K562 (cell line): Measurements from ENCODE around the gene SLMAP. TPM values are rescaled to one million over a fixed set of nuclear protein-coding genes. Genes with fewer than 3 reads are reported as not detected.

ENCODE experiments used
- CHD2 ChIP-seq: IDR thresholded peaks from 2 replicates; pipeline ENCODE4 v1.6.1; 2011; ENCODE audit warnings: low read depth, low read length
- HDAC3 ChIP-seq: fragments of 450-650 bp; IDR thresholded peaks from 2 replicates; pipeline ENCODE4 v1.6.1; 2018; ENCODE audit warnings: borderline replicate concordance, mild to moderate bottlenecking, moderate library complexity; ENCODE audit not compliant: partially characterized antibody
- HNRNPH1 ChIP-seq: fragments of 200-400 bp; formaldehyde crosslinking; optimal IDR thresholded peaks from 2 replicates; pipeline ENCODE3; 2017; ENCODE audit warnings: low read depth, mild to moderate bottlenecking, low read length, moderate library complexity
- HNRNPUL1 ChIP-seq: fragments of 200-400 bp; formaldehyde crosslinking; IDR thresholded peaks from 2 replicates; pipeline ENCODE4 v1.6.1; 2017; ENCODE audit warnings: low read length
- JUND ChIP-seq, 2 experiments: IDR thresholded peaks; 2 replicates in 1 of 2; 3 replicates in 1 of 2; pipeline ENCODE4 v1.6.1; 2011; ENCODE audit warnings: borderline replicate concordance in 2 of 2, low read depth in 2 of 2, low read length in 2 of 2, improper control_type of control experiment in 1 of 2, missing biosample characterization in 1 of 2, missing genetic modification characterization in 1 of 2, missing genetic modification reagents in 1 of 2
- KAT2B ChIP-seq: IDR thresholded peaks from one replicate; pipeline ENCODE4 v1.6.1; 2012; ENCODE audit warnings: low read depth, mild to moderate bottlenecking, control low read depth, inconsistent platforms, low read length, moderate library complexity
- MAFG ChIP-seq: fragments of 450-650 bp; conservative IDR thresholded peaks from 2 replicates; pipeline ENCODE4 v1.6.1; 2016; ENCODE audit warnings: missing genetic modification characterization, missing compliant biosample characterization
- MAFK ChIP-seq: IDR thresholded peaks from 2 replicates; pipeline ENCODE4 v1.6.1; 2011; ENCODE audit warnings: low read length, improper control_type of control experiment
- NFE2 ChIP-seq: IDR thresholded peaks from 2 replicates; pipeline ENCODE4 v1.6.1; 2014; ENCODE audit warnings: antibody characterized with exemption, low read depth
- NR1H2 ChIP-seq: sonication (generic); formaldehyde crosslinking; IDR thresholded peaks from 2 replicates; pipeline ENCODE4 v1.4.0; 2020; ENCODE audit warnings: mild to moderate bottlenecking, missing genetic modification reagents
- NR3C1 ChIP-seq: sonication (generic); formaldehyde crosslinking; IDR thresholded peaks from 2 replicates; pipeline ENCODE4 v1.8.1; 2022; ENCODE audit warnings: missing genetic modification reagents
- PCBP2 ChIP-seq: fragments of 200-400 bp; formaldehyde crosslinking; IDR thresholded peaks from 2 replicates; pipeline ENCODE4 v1.6.1; 2018; ENCODE audit warnings: low read length, low read depth, mild to moderate bottlenecking, moderate library complexity; ENCODE audit not compliant: poor library complexity, severe bottlenecking
- POLR3A ChIP-seq: IDR thresholded peaks from 2 replicates; pipeline ENCODE4 v1.6.1; 2011; ENCODE audit warnings: borderline replicate concordance, mild to moderate bottlenecking, moderate library complexity; ENCODE audit not compliant: insufficient read length, insufficient read depth; ENCODE audit errors: extremely low read depth
- SMARCA4 ChIP-seq: fragments of 450-650 bp; IDR thresholded peaks from 2 replicates; pipeline ENCODE4 v1.6.1; 2016
- SMARCE1 ChIP-seq: fragments of 450-650 bp; IDR thresholded peaks from 2 replicates; pipeline ENCODE4 v1.7.1; 2016; ENCODE audit warnings: mild to moderate bottlenecking
- SPI1 ChIP-seq: IDR thresholded peaks from 2 replicates; pipeline ENCODE4 v1.6.1; 2011; ENCODE audit warnings: low read depth, low read length, control low read depth, borderline replicate concordance
- TSC22D4 ChIP-seq: fragments of 450-650 bp; IDR thresholded peaks from 2 replicates; pipeline ENCODE4 v1.6.1; 2016; ENCODE audit warnings: missing genetic modification characterization, missing biosample characterization, control low read depth
- U2AF2 ChIP-seq: fragments of 200-400 bp; formaldehyde crosslinking; optimal IDR thresholded peaks from 2 replicates; pipeline ENCODE3; 2017; ENCODE audit warnings: low read depth, mild to moderate bottlenecking, low read length
- XRCC4 ChIP-seq: IDR thresholded peaks from one replicate; pipeline ENCODE4 v1.6.1; 2011; ENCODE audit not compliant: insufficient read depth, insufficient read length; ENCODE audit errors: extremely low read depth
- polyA plus RNA-seq, 8 experiments: library from polyadenylated mRNA; depleted of rRNA in 4 of 8; stranded (reverse) in 5 of 8; unstranded in 3 of 8; fragments of >200 nt; fragmentation: Nextera tagmentation in 2 of 8; fragmentation: Illumina TruSeq in 1 of 8; extraction: Ambion mirVana in 2 of 8; extraction: Trizol in 1 of 8; gene quantifications; 2 replicates each; pipeline versions ENCODE4 v1.2.1 to v1.2.3, GENCODE V29; 2011 to 2014; ENCODE audit warnings: inconsistent platforms in 1 of 8, missing spikeins in 1 of 8
- total RNA-seq, 7 experiments: library from RNA; depleted of rRNA in 6 of 7; stranded (reverse); fragments of >200 nt in 6 of 7; fragmentation: Illumina TruSeq in 2 of 7; extraction: Trizol in 2 of 7; gene quantifications; 2 replicates each; pipeline versions ENCODE4 v1.2.1 to v1.2.3, GENCODE V29; 2011 to 2021; ENCODE audit warnings: low replicate concordance in 1 of 7
- TF ChIP-seq, protein P1 (sequence below): fragments of 200-800 bp; sonication (Bioruptor generic); IDR thresholded peaks from 2 replicates; pipeline ENCODE4 v1.6.1; 2017; ENCODE audit warnings: missing genetic modification characterization, missing compliant biosample characterization
- TF ChIP-seq, protein P2 (sequence below): fragments of 250-450 bp; sonication (Bioruptor Pico); IDR thresholded peaks from 2 replicates; pipeline ENCODE4 v1.9.0; 2021; ENCODE audit warnings: mild to moderate bottlenecking
- TF ChIP-seq, protein P3 (sequence below), 2 experiments: IDR thresholded peaks; 2 replicates each; pipeline ENCODE4 v1.6.1; 2011; ENCODE audit warnings: borderline replicate concordance in 1 of 2, control low read depth in 1 of 2, low read depth in 1 of 2, low read length in 1 of 2, mild to moderate bottlenecking in 1 of 2, mixed read lengths in 1 of 2, moderate library complexity in 1 of 2; ENCODE audit not compliant: insufficient read depth in 1 of 2, insufficient read length in 1 of 2, poor library complexity in 1 of 2, severe bottlenecking in 1 of 2; ENCODE audit errors: extremely low read depth in 1 of 2
- TF ChIP-seq, protein P4 (sequence below), 2 experiments: fragments of 200-800 bp in 1 of 2; sonication (Bioruptor generic) in 1 of 2; sonication (generic) in 1 of 2; formaldehyde crosslinking in 1 of 2; IDR thresholded peaks in 1 of 2; conservative IDR thresholded peaks in 1 of 2; 2 replicates each; pipeline versions ENCODE4 v1.5.0 to v1.6.1; 2016 to 2020; ENCODE audit warnings: missing compliant biosample characterization in 1 of 2, missing genetic modification characterization in 1 of 2, missing genetic modification reagents in 1 of 2

Gene SLMAP
- total and polyA plus RNA-seq, 9 of the 15 experiments (the other 6 are each of a cell fraction or from before 2014, with no cell fraction given) = 12.1 to 50.7 (median 28.3) TPM

DNA sequence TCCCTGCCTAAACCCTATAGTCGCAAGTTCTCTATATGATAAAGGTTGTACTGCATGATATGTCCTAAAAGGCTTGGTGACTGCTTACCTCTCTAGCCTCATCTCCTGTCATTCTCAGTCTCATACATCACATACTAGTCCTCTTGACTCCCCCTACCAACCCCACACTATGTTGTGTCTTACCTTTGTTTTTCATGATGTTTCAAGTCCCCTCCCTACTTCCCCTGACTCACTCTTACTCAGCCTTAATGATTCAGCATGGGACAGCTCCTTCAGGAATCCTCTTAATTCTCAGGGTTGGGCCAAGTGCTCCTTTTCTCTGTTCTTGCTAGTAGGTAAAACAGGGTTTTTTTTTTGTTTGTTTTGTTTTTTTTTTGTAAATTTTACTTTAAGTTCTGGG lies 49.6 kb downstream of the SLMAP start (continued):
- TF ChIP-seq, protein P1, sequence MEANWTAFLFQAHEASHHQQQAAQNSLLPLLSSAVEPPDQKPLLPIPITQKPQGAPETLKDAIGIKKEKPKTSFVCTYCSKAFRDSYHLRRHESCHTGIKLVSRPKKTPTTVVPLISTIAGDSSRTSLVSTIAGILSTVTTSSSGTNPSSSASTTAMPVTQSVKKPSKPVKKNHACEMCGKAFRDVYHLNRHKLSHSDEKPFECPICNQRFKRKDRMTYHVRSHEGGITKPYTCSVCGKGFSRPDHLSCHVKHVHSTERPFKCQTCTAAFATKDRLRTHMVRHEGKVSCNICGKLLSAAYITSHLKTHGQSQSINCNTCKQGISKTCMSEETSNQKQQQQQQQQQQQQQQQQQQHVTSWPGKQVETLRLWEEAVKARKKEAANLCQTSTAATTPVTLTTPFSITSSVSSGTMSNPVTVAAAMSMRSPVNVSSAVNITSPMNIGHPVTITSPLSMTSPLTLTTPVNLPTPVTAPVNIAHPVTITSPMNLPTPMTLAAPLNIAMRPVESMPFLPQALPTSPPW = 0 out of 2 replicates have a peak, but pooled peaks have one; percentile 33
- TF ChIP-seq CHD2 (no peak), HNRNPUL1 (no peak), SMARCE1 (peak; percentile 83), PCBP2 (no peak), NR3C1 (no peak), KAT2B (no peak), SMARCA4 (peak; percentile 87), HNRNPH1 (no peak), SPI1 (no peak), JUND (IDR thresholded peaks at IDR 0.05; ENCODE audit: borderline replicate concordance, low read depth, low read length) (peak; percentile 72; the same call in 1 of the 2 replicates), JUND (tag; IDR thresholded peaks at IDR 0.05; ENCODE audit: borderline replicate concordance, low read depth, low read length) (peak; percentile 72; the same call in 2 of the 3 replicates), U2AF2 (no peak), TSC22D4 (tag) (no peak), POLR3A (no peak), XRCC4 (no peak), NFE2 (peak; percentile 87), NR1H2 (CRISPR knock-in tag) (no peak), MAFG (tag) (peak; percentile 70), MAFK (peak; percentile 76), HDAC3 (no peak)
- TF ChIP-seq, protein P2, sequence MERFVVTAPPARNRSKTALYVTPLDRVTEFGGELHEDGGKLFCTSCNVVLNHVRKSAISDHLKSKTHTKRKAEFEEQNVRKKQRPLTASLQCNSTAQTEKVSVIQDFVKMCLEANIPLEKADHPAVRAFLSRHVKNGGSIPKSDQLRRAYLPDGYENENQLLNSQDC (CRISPR knock-in tag) = no peak
- TF ChIP-seq, protein P3, sequence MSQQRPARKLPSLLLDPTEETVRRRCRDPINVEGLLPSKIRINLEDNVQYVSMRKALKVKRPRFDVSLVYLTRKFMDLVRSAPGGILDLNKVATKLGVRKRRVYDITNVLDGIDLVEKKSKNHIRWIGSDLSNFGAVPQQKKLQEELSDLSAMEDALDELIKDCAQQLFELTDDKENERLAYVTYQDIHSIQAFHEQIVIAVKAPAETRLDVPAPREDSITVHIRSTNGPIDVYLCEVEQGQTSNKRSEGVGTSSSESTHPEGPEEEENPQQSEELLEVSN (IDR thresholded peaks at IDR 0.05; ENCODE audit: borderline replicate concordance in 1 of 2, extremely low read depth in 1 of 2, insufficient read depth in 1 of 2, insufficient read length in 1 of 2, low read depth in 1 of 2, low read length in 1 of 2, poor library complexity in 1 of 2, severe bottlenecking in 1 of 2) = no peak
- TF ChIP-seq, protein P4, sequence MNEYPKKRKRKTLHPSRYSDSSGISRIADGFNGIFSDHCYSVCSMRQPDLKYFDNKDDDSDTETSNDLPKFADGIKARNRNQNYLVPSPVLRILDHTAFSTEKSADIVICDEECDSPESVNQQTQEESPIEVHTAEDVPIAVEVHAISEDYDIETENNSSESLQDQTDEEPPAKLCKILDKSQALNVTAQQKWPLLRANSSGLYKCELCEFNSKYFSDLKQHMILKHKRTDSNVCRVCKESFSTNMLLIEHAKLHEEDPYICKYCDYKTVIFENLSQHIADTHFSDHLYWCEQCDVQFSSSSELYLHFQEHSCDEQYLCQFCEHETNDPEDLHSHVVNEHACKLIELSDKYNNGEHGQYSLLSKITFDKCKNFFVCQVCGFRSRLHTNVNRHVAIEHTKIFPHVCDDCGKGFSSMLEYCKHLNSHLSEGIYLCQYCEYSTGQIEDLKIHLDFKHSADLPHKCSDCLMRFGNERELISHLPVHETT (CRISPR knock-in tag; conservative IDR thresholded peaks at IDR 0.05 in 1 of 2, IDR thresholded peaks at IDR 0.05 in 1 of 2) = no peak
